DND-41 (cell line): Measurements from ENCODE around the gene AMER2.

Experiments used
- ATAC-seq: fragments of 200-7000 bp; cut with Tn5 transposase; 3 replicates; pipeline ENCODE4 v1.9.1; 2021; ENCODE audit warnings: low read depth; ENCODE audit not compliant: insufficient read depth
- DNase-seq: peaks from one replicate; pipeline ENCODE4 v3.0.0-alpha.2; 2020
- H2AFZ ChIP-seq: 2 replicates; pipeline ENCODE4 v1.6.0; 2012; ENCODE audit warnings: low read depth, low read length
- H3K27ac ChIP-seq: 2 replicates; pipeline ENCODE4 v1.5.1; 2012; ENCODE audit warnings: low read length, inconsistent platforms
- H3K27me3 ChIP-seq: fragments of 200-600 bp; sonication (generic); 2 replicates; pipeline ENCODE4 v1.6.0; 2012; ENCODE audit warnings: low read length, mild to moderate bottlenecking, inconsistent platforms; ENCODE audit not compliant: insufficient read depth, poor library complexity
- H3K36me3 ChIP-seq: 2 replicates; pipeline ENCODE4 v1.5.1; 2012; ENCODE audit warnings: low read length, inconsistent platforms; ENCODE audit not compliant: insufficient read depth
- H3K4me1 ChIP-seq: 2 replicates; pipeline ENCODE4 v1.5.1; 2012; ENCODE audit warnings: mild to moderate bottlenecking, low read length; ENCODE audit not compliant: insufficient read depth
- H3K4me2 ChIP-seq: 2 replicates; pipeline ENCODE4 v1.6.0; 2012; ENCODE audit warnings: mild to moderate bottlenecking, moderate library complexity, low read length, inconsistent platforms; ENCODE audit not compliant: insufficient read depth
- H3K4me3 ChIP-seq, 2 experiments: fragments of 200-600 bp in 1 of 2; shearing (Covaris generic) in 1 of 2; 2 replicates each; pipeline ENCODE4 v1.5.1; 2012 to 2016; ENCODE audit warnings: inconsistent platforms in 2 of 2, low read length in 2 of 2, mild to moderate bottlenecking in 2 of 2, low read depth in 1 of 2, moderate library complexity in 1 of 2
- H3K79me2 ChIP-seq: 2 replicates; pipeline ENCODE4 v1.6.0; 2012; ENCODE audit warnings: low read length, inconsistent platforms; ENCODE audit not compliant: insufficient read depth
- H3K9ac ChIP-seq: 2 replicates; pipeline ENCODE4 v1.6.0; 2012; ENCODE audit warnings: low read depth, mild to moderate bottlenecking, inconsistent platforms, low read length, moderate library complexity
- H3K9me3 ChIP-seq: 2 replicates; pipeline ENCODE4 v1.5.1; 2012; ENCODE audit warnings: low read length, moderate library complexity, mild to moderate bottlenecking, inconsistent platforms; ENCODE audit not compliant: insufficient read depth, severe bottlenecking
- H4K20me1 ChIP-seq: 2 replicates; pipeline ENCODE4 v1.6.0; 2012; ENCODE audit warnings: low read length; ENCODE audit not compliant: insufficient read depth
- EZH2 ChIP-seq: IDR thresholded peaks from 3 replicates; pipeline ENCODE4 v1.6.1; 2012; ENCODE audit warnings: borderline replicate concordance, low read depth, mild to moderate bottlenecking, moderate library complexity, low read length, inconsistent platforms; ENCODE audit not compliant: severe bottlenecking
- TF ChIP-seq, protein P1 (sequence below): IDR thresholded peaks from 2 replicates; pipeline ENCODE4 v1.5.1; 2012; ENCODE audit warnings: borderline replicate concordance, low read length, moderate library complexity, mild to moderate bottlenecking; ENCODE audit not compliant: poor library complexity, severe bottlenecking; ENCODE audit errors: extremely low read depth

The AMER2 gene

DNA sequence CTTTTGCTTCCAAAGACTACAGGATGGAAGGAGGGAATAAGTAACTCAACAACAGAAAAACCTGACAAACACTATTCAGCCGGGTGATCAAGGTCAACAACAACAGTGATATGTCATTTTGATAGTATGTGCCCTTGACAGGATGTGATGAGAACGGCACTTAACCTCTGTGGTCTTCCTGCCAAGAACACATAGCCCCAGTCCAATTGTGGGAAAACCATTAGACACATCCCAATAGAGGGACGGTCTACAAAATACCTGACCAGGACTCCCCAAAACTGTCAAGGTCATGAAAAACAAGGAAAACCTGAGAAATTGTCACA, 43.1 kb upstream of the AMER2 start:
- Histone ChIP-seq H2AFZ (no peak overlapping the region), H3K9me3 (no peaks in the 10 kb centered on the region), H3K36me3 (no peaks in the 10 kb centered on the region), H3K27ac (no peak overlapping the region), H3K27me3 (peaks cover 26% of the 10 kb centered on the region), H3K4me3 (no peak overlapping the region), H4K20me1 (no peaks in the 10 kb centered on the region), H3K9ac (no peak overlapping the region), H3K4me2 (no peak overlapping the region), H3K79me2 (no peaks in the 10 kb centered on the region), H3K4me1 (no peaks in the 10 kb centered on the region)
- no peak for DNase-seq
- ATAC-seq = no peak
- no peak for TF ChIP-seq EZH2
- TF ChIP-seq, protein P1, sequence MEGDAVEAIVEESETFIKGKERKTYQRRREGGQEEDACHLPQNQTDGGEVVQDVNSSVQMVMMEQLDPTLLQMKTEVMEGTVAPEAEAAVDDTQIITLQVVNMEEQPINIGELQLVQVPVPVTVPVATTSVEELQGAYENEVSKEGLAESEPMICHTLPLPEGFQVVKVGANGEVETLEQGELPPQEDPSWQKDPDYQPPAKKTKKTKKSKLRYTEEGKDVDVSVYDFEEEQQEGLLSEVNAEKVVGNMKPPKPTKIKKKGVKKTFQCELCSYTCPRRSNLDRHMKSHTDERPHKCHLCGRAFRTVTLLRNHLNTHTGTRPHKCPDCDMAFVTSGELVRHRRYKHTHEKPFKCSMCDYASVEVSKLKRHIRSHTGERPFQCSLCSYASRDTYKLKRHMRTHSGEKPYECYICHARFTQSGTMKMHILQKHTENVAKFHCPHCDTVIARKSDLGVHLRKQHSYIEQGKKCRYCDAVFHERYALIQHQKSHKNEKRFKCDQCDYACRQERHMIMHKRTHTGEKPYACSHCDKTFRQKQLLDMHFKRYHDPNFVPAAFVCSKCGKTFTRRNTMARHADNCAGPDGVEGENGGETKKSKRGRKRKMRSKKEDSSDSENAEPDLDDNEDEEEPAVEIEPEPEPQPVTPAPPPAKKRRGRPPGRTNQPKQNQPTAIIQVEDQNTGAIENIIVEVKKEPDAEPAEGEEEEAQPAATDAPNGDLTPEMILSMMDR = no peak

DNA sequence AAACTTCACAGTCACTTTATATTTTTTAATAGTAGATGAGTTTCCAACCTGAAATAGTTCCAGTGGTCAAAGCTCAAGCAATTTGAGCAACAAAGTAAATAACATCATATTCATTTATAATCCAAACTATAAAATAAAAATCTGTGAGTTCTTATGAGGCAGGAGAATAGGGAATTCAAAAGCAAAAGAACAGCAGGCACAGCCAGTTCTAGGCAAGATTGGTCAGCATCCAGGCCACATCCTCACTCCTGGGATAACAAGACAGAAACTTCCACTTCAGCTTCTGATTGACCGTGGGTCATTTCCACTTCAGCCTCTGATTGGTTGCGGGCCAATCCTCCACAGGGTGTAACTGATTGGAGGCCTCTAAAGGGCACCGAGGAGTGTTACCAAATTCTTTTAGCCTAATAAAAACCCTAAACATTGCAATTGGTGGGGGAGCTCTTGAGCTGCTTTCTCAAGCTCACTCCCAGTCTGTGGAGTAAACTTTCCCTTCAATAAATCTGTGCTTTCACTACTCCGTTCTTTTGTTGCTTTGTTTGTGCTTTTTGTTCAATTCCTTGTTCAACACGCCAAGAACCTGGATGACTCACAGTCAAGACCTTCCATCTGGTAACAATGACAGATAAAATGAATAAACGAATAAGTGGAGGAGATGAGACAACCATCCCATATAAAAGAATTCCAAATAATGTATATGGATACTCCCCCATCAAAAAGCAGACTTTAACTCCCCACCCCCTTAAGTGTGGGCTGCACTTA, 42.6 kb upstream of the AMER2 start:
- Histone ChIP-seq H3K27ac (no peak overlapping the region), H3K27me3 (peaks cover 26% of the 10 kb centered on the region), H3K9ac (no peak overlapping the region), H4K20me1 (no peaks in the 10 kb centered on the region), H3K4me3 (no peak overlapping the region), H3K4me2 (no peak overlapping the region), H3K4me1 (no peaks in the 10 kb centered on the region), H3K79me2 (no peaks in the 10 kb centered on the region), H3K36me3 (no peaks in the 10 kb centered on the region), H2AFZ (no peak overlapping the region), H3K9me3 (no peaks in the 10 kb centered on the region)
- TF ChIP-seq, protein P1 = no peak
- TF ChIP-seq EZH2 = no peak
- ATAC-seq (no peak), DNase-seq (no peak)

DNA sequence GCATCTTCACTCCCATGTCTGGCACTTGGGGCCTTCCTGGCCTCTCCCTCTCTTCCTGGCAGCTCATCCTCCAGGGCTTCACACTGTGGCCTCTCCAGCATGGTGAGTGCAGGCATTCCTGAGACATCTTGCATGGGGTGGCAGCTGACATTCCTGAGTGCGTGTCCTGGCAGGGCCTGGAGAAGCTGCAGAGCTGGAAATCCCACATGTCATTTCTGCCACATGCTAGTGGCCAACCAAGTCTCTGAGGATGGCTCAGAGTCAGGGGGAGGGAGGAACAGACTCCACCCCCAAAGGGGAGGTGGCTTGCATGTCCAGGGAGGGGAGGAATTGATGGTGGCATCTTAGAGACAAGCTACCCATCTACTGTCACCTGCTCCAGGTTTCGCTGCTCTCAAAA, 41.6 kb upstream of the AMER2 start:
- H4K20me1 ChIP-seq = no peaks in the 10 kb centered on the region

More for the DNA sequence above, 41.6 kb upstream of the AMER2 start:
- DNase-seq (no peak), ATAC-seq (no peak)
- Histone ChIP-seq H3K79me2 (no peaks in the 10 kb centered on the region), H3K27me3 (peaks cover 17% of the 10 kb centered on the region), H2AFZ (no peak overlapping the region), H3K27ac (no peak overlapping the region), H3K4me2 (no peak overlapping the region), H3K36me3 (no peaks in the 10 kb centered on the region), H3K4me1 (no peaks in the 10 kb centered on the region), H3K9ac (no peak overlapping the region), H3K9me3 (no peaks in the 10 kb centered on the region), H3K4me3 (no peak overlapping the region)
- TF ChIP-seq, protein P1 = no peak
- TF ChIP-seq EZH2 = no peak
